ENCODE measurements around the gene TANGO2. TPM values are rescaled to one million over a fixed set of nuclear protein-coding genes. Genes with fewer than 3 reads are reported as not detected.

TANGO2 gene
- total RNA-seq, 1 experiment from 2014 or later = 17.0 TPM

GRCh38 chr22:20055654-20056053, 34.7 kb downstream of the TANGO2 start:
- H3K4me3 ChIP-seq (replicated peaks in 1 of 2; ENCODE audit: low read depth in 1 of 2, low read length in 2 of 2) = no peak overlapping the region
- ChIA-PET POLR2A (no interaction called here), CTCF (no interaction called here), RAD21 (ENCODE audit: low non-redundant PET in 1 of 2, low total read pairs in 2 of 2, uncharacterized antibody in 2 of 2, unreplicated experiment in 2 of 2) (no interaction called here)
- H3K4me1 ChIP-seq (ENCODE audit: control insufficient read depth in 1 of 2, insufficient read depth in 2 of 2, low read length in 2 of 2) = no peaks in the 10 kb centered on the region
- H3K9me3 ChIP-seq (ENCODE audit: control insufficient read depth in 1 of 2, insufficient read depth in 1 of 2, low read depth in 1 of 2, low read length in 2 of 2) = no peaks in the 10 kb centered on the region
- no peaks in the 10 kb centered on the region for H3K79me2 ChIP-seq (ENCODE audit: insufficient read depth, low read length)
- ATAC-seq = no peak
- no peaks in the 10 kb centered on the region for H4K20me1 ChIP-seq (ENCODE audit: insufficient read depth)
- no peak overlapping the region for H3K9ac ChIP-seq (ENCODE audit: low read length)
- H3K27ac ChIP-seq (ENCODE audit: low read depth, low read length) = no peak overlapping the region
- DNase-seq (ENCODE audit: low read depth, low spot score) = no peak
- TF ChIP-seq RAD21 (IDR thresholded peaks at IDR 0.05; ENCODE audit: low read depth) (no peak), SIN3A (IDR thresholded peaks at IDR 0.05; ENCODE audit: low read depth) (no peak), SP1 (IDR thresholded peaks at IDR 0.05; ENCODE audit: low read depth) (no peak)
- no peak overlapping the region for H3K4me2 ChIP-seq (ENCODE audit: low read length)
- no TSS peak for BruUV-seq (replicated peaks)
- no peak overlapping the region for H2AFZ ChIP-seq (ENCODE audit: low read depth, low read length, poor library complexity, severe bottlenecking)
- intact Hi-C loops (cut with micrococcal nuclease) = no loop called here
- H3K36me3 ChIP-seq (ENCODE audit: control insufficient read depth in 1 of 2, insufficient read depth in 2 of 2, low read length in 2 of 2) = peaks cover 0 to 3% of the 10 kb centered on the region in 2 experiments; a peak in 2 of 4 replicates
- H3K27me3 ChIP-seq (ENCODE audit: insufficient read depth, low read length) = no peaks in the 10 kb centered on the region
- no peaks in the 10 kb centered on the region for H3K9me2 ChIP-seq (ENCODE audit: insufficient read depth)

DNA sequence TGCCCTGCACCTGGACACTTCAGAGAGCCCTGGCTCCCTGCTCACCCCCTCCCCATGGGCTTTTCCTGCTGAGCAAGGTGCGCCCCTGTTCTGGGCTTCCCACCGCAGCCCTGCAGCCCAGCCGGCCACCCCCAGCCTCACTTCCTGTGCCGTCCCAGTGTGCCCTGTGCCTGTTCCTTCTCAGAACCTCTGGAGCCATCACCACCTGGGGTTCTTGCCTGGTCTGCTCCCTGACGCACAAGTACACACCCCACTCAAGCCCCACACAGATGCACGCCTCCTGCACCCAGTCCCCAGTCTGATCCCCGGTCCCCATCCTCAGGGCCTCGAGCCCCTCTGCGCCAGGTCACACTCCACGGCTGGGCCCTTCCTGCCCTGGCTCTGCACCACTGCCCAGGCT, 35.3 kb downstream of the TANGO2 start:
- Histone ChIP-seq H3K27me3 (ENCODE audit: insufficient read depth, low read length) (no peaks in the 10 kb centered on the region), H3K79me2 (ENCODE audit: insufficient read depth, low read length) (no peaks in the 10 kb centered on the region), H3K36me3 (ENCODE audit: control insufficient read depth in 1 of 2, insufficient read depth in 2 of 2, low read length in 2 of 2) (peaks cover 0 to 3% of the 10 kb centered on the region in 2 experiments; a peak in 2 of 4 replicates), H3K4me2 (ENCODE audit: low read length) (no peak overlapping the region), H3K9me3 (ENCODE audit: control insufficient read depth in 1 of 2, insufficient read depth in 1 of 2, low read depth in 1 of 2, low read length in 2 of 2) (no peaks in the 10 kb centered on the region), H3K9me2 (ENCODE audit: insufficient read depth) (no peaks in the 10 kb centered on the region), H3K4me3 (replicated peaks in 1 of 2; ENCODE audit: low read depth in 1 of 2, low read length in 2 of 2) (no peak overlapping the region), H4K20me1 (ENCODE audit: insufficient read depth) (no peaks in the 10 kb centered on the region), H3K9ac (ENCODE audit: low read length) (no peak overlapping the region), H3K27ac (ENCODE audit: low read depth, low read length) (no peak overlapping the region), H2AFZ (ENCODE audit: low read depth, low read length, poor library complexity, severe bottlenecking) (no peak overlapping the region), H3K4me1 (ENCODE audit: control insufficient read depth in 1 of 2, insufficient read depth in 2 of 2, low read length in 2 of 2) (peaks cover 0 to 3% of the 10 kb centered on the region in 2 experiments; a peak in 1 of 4 replicates)
- ChIA-PET POLR2A (no interaction called here), CTCF (no interaction called here), RAD21 (ENCODE audit: low non-redundant PET in 1 of 2, low total read pairs in 2 of 2, uncharacterized antibody in 2 of 2, unreplicated experiment in 2 of 2) (no interaction called here)
- DNase-seq (ENCODE audit: low read depth, low spot score) (no peak), ATAC-seq (no peak)
- intact Hi-C loops (cut with micrococcal nuclease) = no loop called here
- no peak for TF ChIP-seq EGR1 (IDR thresholded peaks at IDR 0.05; ENCODE audit: low read depth)
- TF ChIP-seq SRF (IDR thresholded peaks at IDR 0.05; ENCODE audit: low read depth) = no peak
- TF ChIP-seq, protein P1, sequence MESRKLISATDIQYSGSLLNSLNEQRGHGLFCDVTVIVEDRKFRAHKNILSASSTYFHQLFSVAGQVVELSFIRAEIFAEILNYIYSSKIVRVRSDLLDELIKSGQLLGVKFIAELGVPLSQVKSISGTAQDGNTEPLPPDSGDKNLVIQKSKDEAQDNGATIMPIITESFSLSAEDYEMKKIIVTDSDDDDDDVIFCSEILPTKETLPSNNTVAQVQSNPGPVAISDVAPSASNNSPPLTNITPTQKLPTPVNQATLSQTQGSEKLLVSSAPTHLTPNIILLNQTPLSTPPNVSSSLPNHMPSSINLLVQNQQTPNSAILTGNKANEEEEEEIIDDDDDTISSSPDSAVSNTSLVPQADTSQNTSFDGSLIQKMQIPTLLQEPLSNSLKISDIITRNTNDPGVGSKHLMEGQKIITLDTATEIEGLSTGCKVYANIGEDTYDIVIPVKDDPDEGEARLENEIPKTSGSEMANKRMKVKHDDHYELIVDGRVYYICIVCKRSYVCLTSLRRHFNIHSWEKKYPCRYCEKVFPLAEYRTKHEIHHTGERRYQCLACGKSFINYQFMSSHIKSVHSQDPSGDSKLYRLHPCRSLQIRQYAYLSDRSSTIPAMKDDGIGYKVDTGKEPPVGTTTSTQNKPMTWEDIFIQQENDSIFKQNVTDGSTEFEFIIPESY (IDR thresholded peaks at IDR 0.05; ENCODE audit: extremely low read depth, insufficient replicate concordance, low read length) = no peak
- no peak for TF ChIP-seq CTCF (IDR thresholded peaks at IDR 0.05 in 2 of 3, conservative IDR thresholded peaks at IDR 0.05 in 1 of 3; ENCODE audit: borderline replicate concordance in 1 of 3, insufficient read depth in 1 of 3, low read depth in 2 of 3, low read length in 2 of 3)
- TF ChIP-seq, protein P2, sequence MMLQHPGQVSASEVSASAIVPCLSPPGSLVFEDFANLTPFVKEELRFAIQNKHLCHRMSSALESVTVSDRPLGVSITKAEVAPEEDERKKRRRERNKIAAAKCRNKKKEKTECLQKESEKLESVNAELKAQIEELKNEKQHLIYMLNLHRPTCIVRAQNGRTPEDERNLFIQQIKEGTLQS (IDR thresholded peaks at IDR 0.05) = no peak
- TF ChIP-seq CEBPB (IDR thresholded peaks at IDR 0.05; ENCODE audit: low read depth) = no peak
- no peak for TF ChIP-seq SP1 (IDR thresholded peaks at IDR 0.05; ENCODE audit: low read depth)
- TF ChIP-seq FOSL1 (IDR thresholded peaks at IDR 0.05; ENCODE audit: low read depth) = no peak
- TF ChIP-seq MAX (IDR thresholded peaks at IDR 0.05) = no peak
- TF ChIP-seq YY1 (IDR thresholded peaks at IDR 0.05; ENCODE audit: extremely low read depth, insufficient replicate concordance, low read depth, low read length) = no peak
- TF ChIP-seq CBX3 (IDR thresholded peaks at IDR 0.05; ENCODE audit: low read depth) = no peak
- no peak for TF ChIP-seq ZNF274 (IDR thresholded peaks at IDR 0.05; ENCODE audit: low read depth, low read length)
- TF ChIP-seq ZFX (IDR thresholded peaks at IDR 0.05) = no peak
- TF ChIP-seq POLR2A (IDR thresholded peaks at IDR 0.05; ENCODE audit: borderline replicate concordance, extremely low read depth, insufficient read depth, insufficient read length) = no peak
- TF ChIP-seq POLR2AphosphoS5 (IDR thresholded peaks at IDR 0.05; ENCODE audit: low read depth, low read length) = no peak
- TF ChIP-seq SIN3A (IDR thresholded peaks at IDR 0.05; ENCODE audit: low read depth) = no peak
- no TSS peak for BruUV-seq (replicated peaks)

Data from HCT116 (cell line).